BJ (cell line): ENCODE data around the gene EIF4G3. TPM values are rescaled to one million over a fixed set of nuclear protein-coding genes. Genes with fewer than 3 reads are reported as not detected.

Source experiments
- CTCF ChIA-PET: fragments of 350-600 bp; formaldehyde crosslinking; extraction: SDS; loops from one replicate; lab custom pipeline; 2021; ENCODE audit warnings: antibody characterized with exemption, inconsistent platforms; lab: Yijun Ruan, JAX
- POLR2A ChIA-PET: fragments of 300-600 bp; sonication (Branson Sonifier 250); formaldehyde crosslinking; extraction: SDS; loops from one replicate; lab custom pipeline; 2021; ENCODE audit warnings: antibody characterized with exemption; lab: Charles Lee
- DNase-seq: peaks from one replicate; pipeline ENCODE4 v3.0.0-alpha.2; 2011; ENCODE audit warnings: low read depth
- H3K27me3 ChIP-seq: 2 replicates; pipeline ENCODE4 v1.6.0; 2011; ENCODE audit warnings: low read length; ENCODE audit not compliant: control insufficient read depth, insufficient read depth
- H3K36me3 ChIP-seq: 2 replicates; pipeline ENCODE4 v1.5.1; 2011; ENCODE audit warnings: low read length; ENCODE audit not compliant: control insufficient read depth, insufficient read depth
- H3K4me3 ChIP-seq: 2 replicates; pipeline ENCODE4 v1.5.1; 2011; ENCODE audit warnings: low read depth, mild to moderate bottlenecking, control low read depth, low read length
- polyA plus RNA-seq: library from polyadenylated mRNA; depleted of rRNA; stranded (reverse); fragments of >200 nt; gene quantifications from 2 replicates; pipeline ENCODE4 v1.2.3, GENCODE V29; 2011
- TF ChIP-seq, protein P1 (sequence below): IDR thresholded peaks from 2 replicates; pipeline ENCODE4 v1.5.1; 2011; ENCODE audit warnings: low read depth, mild to moderate bottlenecking, control low read depth, inconsistent platforms, low read length, moderate library complexity; ENCODE audit not compliant: insufficient read depth

Gene EIF4G3
- polyA plus RNA-seq, 1 experiment, result 62.0 TPM

DNA sequence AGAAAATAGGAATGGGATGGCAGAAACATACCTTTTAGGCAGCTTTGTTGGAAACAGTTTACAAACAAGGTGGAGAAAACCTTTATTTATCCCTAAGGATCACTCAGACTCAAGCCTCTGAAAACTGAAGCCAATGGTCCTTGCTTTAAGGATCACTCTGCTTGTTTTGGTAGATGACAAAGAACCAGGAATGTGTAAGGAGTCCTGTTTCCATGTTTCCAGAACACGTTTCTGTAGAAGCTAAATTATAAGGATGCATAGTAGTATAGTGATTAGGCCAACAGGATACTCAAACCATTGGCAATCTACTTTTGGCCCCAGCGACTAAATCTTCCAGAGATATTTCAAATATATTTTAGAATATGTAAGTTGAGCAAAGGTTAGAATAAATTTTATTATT is 240.5 kb downstream of the EIF4G3 start:
- CTCF ChIA-PET, result interaction anchor here (1.2 kb wide), 1 partner anchor 10 kb away, joined by 3 read pairs; no protein-coding TSS in a partner anchor
- TF ChIP-seq, protein P1, sequence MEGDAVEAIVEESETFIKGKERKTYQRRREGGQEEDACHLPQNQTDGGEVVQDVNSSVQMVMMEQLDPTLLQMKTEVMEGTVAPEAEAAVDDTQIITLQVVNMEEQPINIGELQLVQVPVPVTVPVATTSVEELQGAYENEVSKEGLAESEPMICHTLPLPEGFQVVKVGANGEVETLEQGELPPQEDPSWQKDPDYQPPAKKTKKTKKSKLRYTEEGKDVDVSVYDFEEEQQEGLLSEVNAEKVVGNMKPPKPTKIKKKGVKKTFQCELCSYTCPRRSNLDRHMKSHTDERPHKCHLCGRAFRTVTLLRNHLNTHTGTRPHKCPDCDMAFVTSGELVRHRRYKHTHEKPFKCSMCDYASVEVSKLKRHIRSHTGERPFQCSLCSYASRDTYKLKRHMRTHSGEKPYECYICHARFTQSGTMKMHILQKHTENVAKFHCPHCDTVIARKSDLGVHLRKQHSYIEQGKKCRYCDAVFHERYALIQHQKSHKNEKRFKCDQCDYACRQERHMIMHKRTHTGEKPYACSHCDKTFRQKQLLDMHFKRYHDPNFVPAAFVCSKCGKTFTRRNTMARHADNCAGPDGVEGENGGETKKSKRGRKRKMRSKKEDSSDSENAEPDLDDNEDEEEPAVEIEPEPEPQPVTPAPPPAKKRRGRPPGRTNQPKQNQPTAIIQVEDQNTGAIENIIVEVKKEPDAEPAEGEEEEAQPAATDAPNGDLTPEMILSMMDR, result no peak
- DNase-seq, result no peak

DNA sequence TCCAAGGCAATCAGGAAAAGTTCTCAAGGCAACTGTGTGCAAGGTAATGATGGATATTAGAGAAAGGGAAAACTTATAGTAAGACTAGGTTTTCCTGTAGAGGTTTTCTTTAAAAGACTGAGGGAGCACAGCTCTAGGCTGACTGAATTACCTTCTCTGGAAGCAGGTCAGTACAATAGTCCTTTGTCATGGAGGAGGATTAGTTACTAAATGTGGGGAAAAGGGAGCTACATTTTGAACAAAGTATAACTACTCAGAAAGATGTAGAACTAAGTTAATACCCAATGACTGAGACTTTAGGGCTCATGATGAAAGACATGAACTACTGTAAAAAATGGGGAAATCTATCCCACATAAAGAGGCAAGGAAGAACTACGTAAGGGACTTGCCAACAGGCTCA is 241.0 kb downstream of the EIF4G3 start:
- DNase-seq, result no peak
- Histone ChIP-seq H3K27me3 (no peaks in the 10 kb centered on the region), H3K36me3 (peaks cover 2% of the 10 kb centered on the region), H3K4me3 (no peak overlapping the region)
- ChIA-PET POLR2A (no interaction called here), CTCF (no interaction called here)
- TF ChIP-seq, protein P1, result no peak

More for the DNA sequence above, 240.5 kb downstream of the EIF4G3 start:
- Histone ChIP-seq H3K27me3 (no peaks in the 10 kb centered on the region), H3K4me3 (no peak overlapping the region), H3K36me3 (peaks cover 2% of the 10 kb centered on the region; the same call in 1 of the 2 replicates)
- POLR2A ChIA-PET, result no interaction called here

DNA sequence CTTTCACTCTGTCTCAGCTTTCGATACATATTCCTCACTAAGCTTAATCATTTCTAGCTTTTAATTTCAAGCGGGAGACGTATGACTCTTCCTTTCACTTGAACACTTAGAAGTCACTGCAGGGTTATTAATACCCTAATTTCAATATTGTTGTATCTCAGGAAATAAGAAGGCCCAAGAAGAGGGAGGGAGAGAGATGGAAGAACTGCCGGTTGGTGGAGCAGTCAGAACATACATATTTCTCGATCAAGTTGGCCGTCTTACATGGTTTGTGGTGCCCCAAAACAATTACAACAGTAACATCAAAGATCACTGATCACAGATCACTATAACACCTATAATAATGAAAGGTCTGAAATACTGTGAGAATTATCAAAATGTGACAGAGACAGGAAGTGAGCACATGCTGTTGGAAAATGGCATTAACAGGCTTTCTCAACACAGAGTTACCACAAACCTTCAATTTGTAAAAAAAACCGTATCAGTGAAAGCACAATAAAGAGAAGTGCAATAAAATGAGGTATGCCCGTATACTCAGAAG is 244.2 kb downstream of the EIF4G3 start:
- Histone ChIP-seq H3K4me3 (no peak overlapping the region), H3K36me3 (no peaks in the 10 kb centered on the region; the same call in 1 of the 2 replicates), H3K27me3 (no peaks in the 10 kb centered on the region)
- TF ChIP-seq, protein P1, result no peak
- POLR2A ChIA-PET, result no interaction called here
- no peak for DNase-seq
- CTCF ChIA-PET, result no interaction called here

DNA sequence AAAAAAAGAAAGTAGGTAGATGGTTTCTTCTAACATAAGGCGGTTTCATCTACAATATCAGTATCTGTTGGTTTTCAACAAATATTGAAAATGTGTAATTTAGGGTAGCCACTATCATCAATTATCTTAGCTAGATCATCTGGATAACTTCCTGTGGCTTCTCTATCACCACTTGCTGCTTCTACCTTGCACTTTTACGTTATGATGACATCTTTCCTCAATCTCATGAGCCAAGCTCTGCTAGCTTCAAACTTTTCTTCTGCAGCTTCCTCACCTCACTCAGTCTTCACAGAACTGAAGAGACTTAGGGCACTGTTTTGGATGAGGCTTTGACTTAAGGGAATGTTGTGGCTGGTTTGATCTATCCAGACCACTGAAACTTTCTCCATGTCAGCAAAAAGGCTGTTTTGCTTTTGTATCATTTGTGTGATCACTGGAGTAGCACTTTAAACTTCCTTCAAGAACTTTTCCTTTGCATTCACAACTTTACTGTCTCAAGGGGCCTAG is 244.7 kb downstream of the EIF4G3 start:
- ChIA-PET CTCF (interaction anchor here (1.5 kb wide), 1 partner anchor 299 kb away, joined by 3 read pairs; the partner anchor contains the start of gene PINK1), POLR2A (no interaction called here)
- Histone ChIP-seq H3K36me3 (no peaks in the 10 kb centered on the region; the same call in 1 of the 2 replicates), H3K27me3 (no peaks in the 10 kb centered on the region), H3K4me3 (no peak overlapping the region)
- TF ChIP-seq, protein P1, result no peak
- DNase-seq, result no peak

DNA sequence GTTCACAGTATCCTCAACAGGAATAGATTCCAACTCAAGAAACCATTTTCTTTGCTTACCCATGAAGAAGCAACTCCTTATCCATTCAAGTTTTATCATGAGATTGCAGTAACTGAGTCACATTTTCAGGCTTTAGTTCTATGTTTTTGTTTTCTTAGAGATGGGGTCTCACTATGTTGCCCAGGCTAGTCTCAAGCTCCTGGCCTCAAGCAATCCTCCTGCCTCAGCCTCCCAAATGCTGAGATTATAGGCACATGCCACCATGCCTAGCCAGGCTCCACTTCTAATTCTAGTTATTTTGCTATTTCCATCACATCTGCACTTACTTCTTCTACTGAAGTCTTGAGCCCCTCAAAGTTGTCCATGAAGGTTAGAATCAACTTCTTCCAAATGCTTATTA is 246.3 kb downstream of the EIF4G3 start:
- TF ChIP-seq, protein P1, result no peak
- Histone ChIP-seq H3K36me3 (no peaks in the 10 kb centered on the region; the same call in 1 of the 2 replicates), H3K27me3 (no peaks in the 10 kb centered on the region), H3K4me3 (no peak overlapping the region)
- no peak for DNase-seq
- CTCF ChIA-PET, result interaction anchor here (1.5 kb wide), 1 partner anchor 298 kb away, joined by 3 read pairs; the partner anchor contains the start of gene PINK1
- POLR2A ChIA-PET, result no interaction called here
